H1 (cell line): ENCODE measurements around the gene FAT1. TPM values are rescaled to one million over a fixed set of nuclear protein-coding genes. Genes with fewer than 3 reads are reported as not detected.

Experiments
- CHD2 ChIP-seq: IDR thresholded peaks from 2 replicates; pipeline ENCODE4 v1.6.1; 2012; ENCODE audit warnings: low read length, improper control_type of control experiment
- CHD7 ChIP-seq: fragments of 300-600 bp; sonication (generic); IDR thresholded peaks from 2 replicates; pipeline ENCODE4 v1.7.1; 2012; ENCODE audit warnings: low read length, moderate library complexity, mild to moderate bottlenecking, inconsistent platforms; ENCODE audit not compliant: insufficient replicate concordance
- SP2 ChIP-seq: IDR thresholded peaks from 2 replicates; pipeline ENCODE4 v1.6.1; 2012; ENCODE audit warnings: mild to moderate bottlenecking, low read length, inconsistent platforms
- SP4 ChIP-seq: IDR thresholded peaks from 2 replicates; pipeline ENCODE4 v1.6.1; 2012; ENCODE audit warnings: low read length, inconsistent platforms
- SRF ChIP-seq: IDR thresholded peaks from 2 replicates; pipeline ENCODE4 v1.6.1; 2011; ENCODE audit warnings: mild to moderate bottlenecking, low read depth, low read length, moderate library complexity
- TCF12 ChIP-seq: IDR thresholded peaks from 2 replicates; pipeline ENCODE4 v1.6.1; 2011; ENCODE audit warnings: low read depth, mild to moderate bottlenecking, low read length
- polyA plus RNA-seq, 7 experiments: library from polyadenylated mRNA; depleted of rRNA in 3 of 7; stranded (reverse) in 5 of 7; unstranded in 2 of 7; fragments of >200 nt in 5 of 7; fragments of 200-250 nt in 2 of 7; gene quantifications; 1 replicate in 5 of 7; 2 replicates in 1 of 7; 4 replicates in 1 of 7; pipeline versions ENCODE4 v1.2.1 to v1.2.3, GENCODE V29; 2011 to 2013; ENCODE audit warnings: missing spikeins in 2 of 7, mixed read lengths in 2 of 7
- total RNA-seq: library from RNA; stranded (reverse); fragmentation: NEBNext Ultra II Directional; extraction: Animal tissue kit (Norgen Biotek cat#: 25700); gene quantifications from 2 replicates; pipeline ENCODE4 v1.2.1, GENCODE V29; 2021

Gene FAT1
- total and polyA plus RNA-seq, 2 of the 8 experiments (the other 6 are each of a cell fraction or from before 2014, with no cell fraction given): 94.4 to 137 TPM

GRCh38 chr4:186765673-186766546 is 42.3 kb upstream of the FAT1 start (continued):
- TF ChIP-seq SP4: no peak
- no peak for TF ChIP-seq TCF12
- TF ChIP-seq SRF: no peak
- no peak for TF ChIP-seq SP2
- no peak for TF ChIP-seq CHD2
- no peak for TF ChIP-seq CHD7
